GM12864 (cell line): ENCODE results near the gene SERPINA7.
A peak's percentile ranks its signal among the peaks of the same experiment; 100 is the strongest.

Source experiments
- DNase-seq: peaks from one replicate; pipeline ENCODE4 v3.0.0-alpha.2; 2011; ENCODE audit warnings: low read depth
- H3K4me3 ChIP-seq: 2 replicates; pipeline ENCODE4 v1.5.1; 2011; ENCODE audit warnings: mild to moderate bottlenecking, low read depth, low read length, control low read depth
- CTCF ChIP-seq: IDR thresholded peaks from 2 replicates; pipeline ENCODE4 v1.5.1; 2011; ENCODE audit warnings: low read depth, mild to moderate bottlenecking, moderate library complexity, low read length, control low read depth, inconsistent platforms; ENCODE audit errors: missing control alignments

Gene SERPINA7

DNA sequence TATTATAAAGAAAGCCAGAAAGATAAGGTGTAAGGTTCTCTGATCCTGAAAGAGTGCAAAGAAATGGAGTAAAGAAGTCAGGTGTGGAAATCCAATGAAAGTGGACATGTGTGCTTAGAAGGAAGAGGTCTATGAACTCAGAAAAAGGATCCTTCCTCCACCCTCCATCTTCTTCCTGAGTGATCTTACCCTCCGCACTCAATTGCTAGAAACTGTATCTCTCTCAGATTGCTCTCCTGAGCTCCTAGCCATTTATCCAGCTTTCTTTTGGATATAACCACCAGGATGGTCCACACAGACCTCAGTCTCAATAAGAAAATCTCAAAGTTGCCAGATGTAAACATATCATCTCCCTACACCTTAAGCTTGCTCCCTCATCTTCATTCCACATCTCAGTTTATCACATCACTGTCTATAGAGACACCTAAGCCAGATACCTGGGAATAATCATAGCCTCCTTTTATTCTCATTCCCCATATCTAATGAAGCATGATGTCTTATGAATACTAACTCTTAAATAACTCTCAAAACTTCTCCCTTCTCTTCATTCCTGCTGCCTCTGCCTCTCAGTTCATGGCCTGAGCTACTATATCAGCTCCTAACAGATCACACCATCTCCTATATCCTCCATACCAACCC lies 573 bp downstream of the SERPINA7 start:
- no peak for DNase-seq
- H3K4me3 ChIP-seq, result no peak overlapping the region
- TF ChIP-seq CTCF, result no peak

- DNase-seq, result no peak
- H3K4me3 ChIP-seq, result no peak overlapping the region
- no peak for TF ChIP-seq CTCF
These were observed 1.8 kb downstream of the SERPINA7 start for GRCh38 chrX:106036716-106037115.

DNA sequence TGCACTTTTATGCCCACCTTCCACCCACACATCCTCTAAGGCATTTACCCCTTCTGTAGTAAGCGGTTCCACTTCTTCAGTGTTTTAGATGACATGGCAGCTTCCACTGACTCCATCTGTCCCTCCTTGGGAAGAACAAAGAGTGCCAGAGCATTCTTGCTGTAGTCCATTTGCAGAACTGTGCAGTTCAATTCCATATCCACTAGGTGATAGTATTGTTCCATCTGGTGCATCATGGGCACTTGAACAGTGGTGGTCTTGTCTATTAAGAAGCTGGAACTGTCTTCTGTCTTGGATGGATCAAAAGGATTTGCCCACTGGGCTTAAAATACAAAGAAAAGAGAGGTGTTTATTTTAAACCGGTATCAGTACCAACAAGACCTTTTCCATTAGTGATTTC lies 3.5 kb downstream of the SERPINA7 start:
- no peak for DNase-seq
- peak; percentile 43 for TF ChIP-seq CTCF
- H3K4me3 ChIP-seq, result no peak overlapping the region

DNA sequence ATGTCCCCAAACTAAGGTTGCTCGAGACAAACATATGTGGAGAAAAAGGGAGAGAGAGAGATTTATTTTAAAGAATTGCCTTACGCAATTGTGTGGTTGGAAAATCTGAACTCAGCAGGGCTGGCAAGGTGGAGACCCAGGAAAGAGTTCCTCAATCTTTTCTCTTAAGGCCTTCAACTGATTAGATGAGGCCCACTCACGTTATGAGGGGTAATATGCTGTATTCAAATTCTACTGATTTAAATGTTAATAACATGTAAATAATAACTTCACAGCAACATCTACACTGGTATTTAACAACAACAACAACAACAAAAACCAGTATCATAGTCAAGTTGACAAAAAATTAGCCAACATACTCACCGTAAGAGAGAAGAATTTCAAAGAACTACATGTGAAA lies 14.6 kb downstream of the SERPINA7 start:
- TF ChIP-seq CTCF, result no peak
- DNase-seq, result no peak
- H3K4me3 ChIP-seq, result no peak overlapping the region

DNA sequence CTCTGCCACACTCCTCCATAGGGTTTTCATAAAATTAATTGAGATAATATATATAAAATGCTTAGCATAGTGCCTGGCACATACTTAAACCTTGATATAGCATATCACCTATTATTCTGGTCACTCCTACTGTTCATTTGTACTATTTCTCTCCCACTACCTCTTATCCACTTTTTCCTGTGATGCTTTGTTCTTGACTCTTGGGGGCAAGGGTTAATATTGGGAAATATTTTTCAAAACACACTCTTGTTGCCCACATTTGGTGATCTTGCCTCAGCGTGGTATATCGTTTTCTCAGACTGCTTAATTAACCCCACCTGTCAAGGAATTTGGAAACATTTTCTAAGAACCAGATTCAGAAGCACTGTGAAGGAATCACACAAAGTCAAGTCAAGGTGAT lies 16.3 kb downstream of the SERPINA7 start:
- DNase-seq, result no peak
- TF ChIP-seq CTCF, result no peak
- H3K4me3 ChIP-seq, result no peak overlapping the region

GRCh38 chrX:106014119-106014775 lies 24.3 kb downstream of the SERPINA7 start:
- H3K4me3 ChIP-seq, result no peak overlapping the region
- no peak for TF ChIP-seq CTCF
- no peak for DNase-seq

DNA sequence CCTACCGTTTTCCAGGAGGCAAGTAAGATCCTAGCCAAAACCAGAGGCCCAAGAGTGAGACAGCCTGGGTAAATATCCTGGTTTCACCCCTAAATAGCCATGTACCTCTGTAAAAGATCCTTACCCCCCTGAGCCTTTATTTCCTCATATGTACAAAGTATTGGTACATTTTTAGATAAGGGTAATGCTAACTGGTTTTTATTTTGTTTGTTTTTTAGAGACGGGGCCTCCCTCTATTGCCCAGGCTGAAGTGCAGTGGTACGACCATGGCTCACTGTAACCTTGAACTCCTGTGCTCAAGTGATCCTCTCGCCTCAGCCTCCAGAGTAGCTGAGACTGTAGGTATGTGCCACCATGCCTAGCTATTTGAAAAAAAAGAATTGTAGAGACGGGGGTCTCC lies 29.4 kb downstream of the SERPINA7 start:
- TF ChIP-seq CTCF, result no peak
- no peak overlapping the region for H3K4me3 ChIP-seq
- no peak for DNase-seq
